Endothelial cell of umbilical vein (primary cell): Measurements from ENCODE around the gene LAD1. TPM values are rescaled to one million over a fixed set of nuclear protein-coding genes. Genes with fewer than 3 reads are reported as not detected.

Source experiments
- BruUV-seq: library from RNA; stranded (reverse); fragments of 400-500 nt; replicated peaks from 2 replicates; lab custom pipeline; 2021; lab: Mats Ljungman, UMichigan
- CTCF ChIA-PET: fragments of 300-600, 350-600 bp; sonication (Branson Sonifier 250); formaldehyde crosslinking; loops from one replicate; lab custom pipeline; 2021; ENCODE audit warnings: antibody characterized with exemption, inconsistent platforms; lab: Charles Lee
- POLR2A ChIA-PET: fragments of 300-600, 350-600 bp; sonication (Branson Sonifier 250); formaldehyde crosslinking; loops from one replicate; lab custom pipeline; 2021; ENCODE audit warnings: antibody characterized with exemption, inconsistent platforms; lab: Charles Lee
- DNase-seq: peaks from one replicate; pipeline ENCODE4 v3.0.0-alpha.2; 2011; ENCODE audit warnings: low read depth, low spot score
- FAIRE-seq: peaks from 2 replicates; lab custom pipeline; 2011; peaks lifted over from hg19 to GRCh38; lab: Jason Lieb, UNC
- H2AFZ ChIP-seq: 2 replicates; pipeline ENCODE4 v1.6.0; 2012; ENCODE audit warnings: low read depth, low read length, control low read depth, inconsistent platforms
- H3K27ac ChIP-seq: 2 replicates; pipeline ENCODE4 v1.5.1; 2011; ENCODE audit warnings: low read depth, mild to moderate bottlenecking, control low read depth, low read length, moderate library complexity; ENCODE audit not compliant: insufficient read depth
- H3K27me3 ChIP-seq, 2 experiments: 2 replicates each; pipeline versions ENCODE4 v1.6.0 to v1.6.1; 2011; ENCODE audit warnings: low read length in 2 of 2, mixed read lengths in 1 of 2; ENCODE audit not compliant: control insufficient read depth in 2 of 2, insufficient read depth in 2 of 2
- H3K36me3 ChIP-seq, 2 experiments: 2 replicates in 1 of 2; 3 replicates in 1 of 2; pipeline ENCODE4 v1.5.1; 2011; ENCODE audit warnings: low read length in 2 of 2, mild to moderate bottlenecking in 1 of 2, moderate library complexity in 1 of 2; ENCODE audit not compliant: control insufficient read depth in 2 of 2, insufficient read depth in 2 of 2; ENCODE audit errors: extremely low read depth in 1 of 2
- H3K4me1 ChIP-seq: 3 replicates; pipeline ENCODE4 v1.5.1; 2011; ENCODE audit warnings: mild to moderate bottlenecking, low read length; ENCODE audit not compliant: control insufficient read depth, insufficient read depth; ENCODE audit errors: extremely low read depth
- H3K4me2 ChIP-seq: 2 replicates; pipeline ENCODE4 v1.6.1; 2011; ENCODE audit warnings: low read length, control low read depth, mixed read lengths; ENCODE audit not compliant: insufficient read depth
- H3K4me3 ChIP-seq, 3 experiments: fragments of 200-600 bp in 1 of 3; sonication (generic), shearing (Covaris generic) in 1 of 3; replicated peaks in 1 of 3; 2 replicates each; pipeline ENCODE4 v1.5.1; 2011 to 2016; ENCODE audit warnings: control low read depth in 3 of 3, low read length in 3 of 3, mild to moderate bottlenecking in 2 of 3, inconsistent platforms in 1 of 3, low read depth in 1 of 3, moderate library complexity in 1 of 3; ENCODE audit not compliant: insufficient read depth in 1 of 3
- H3K79me2 ChIP-seq: 2 replicates; pipeline ENCODE4 v1.6.0; 2012; ENCODE audit warnings: low read length, inconsistent platforms; ENCODE audit not compliant: control insufficient read depth, insufficient read depth
- H3K9ac ChIP-seq: replicated peaks from 2 replicates; pipeline ENCODE3; 2011; ENCODE audit warnings: low read length, control low read depth; ENCODE audit not compliant: insufficient read depth; ENCODE audit errors: extremely low read depth
- H3K9me1 ChIP-seq: replicated peaks from 3 replicates; pipeline ENCODE4 v1.6.0; 2011; ENCODE audit warnings: mild to moderate bottlenecking, low read length; ENCODE audit not compliant: control insufficient read depth, insufficient read depth; ENCODE audit errors: extremely low read depth
- H3K9me3 ChIP-seq: replicated peaks from 2 replicates; pipeline ENCODE4 v1.5.1; 2012; ENCODE audit warnings: low read length, inconsistent platforms; ENCODE audit not compliant: control insufficient read depth, insufficient read depth
- H4K20me1 ChIP-seq: replicated peaks from 2 replicates; pipeline ENCODE3; 2011; ENCODE audit warnings: mild to moderate bottlenecking, low read length; ENCODE audit not compliant: control insufficient read depth, insufficient read depth; ENCODE audit errors: extremely low read depth
- CTCF ChIP-seq, 2 donors: IDR thresholded peaks; 1 replicate in 1 of 2; 2 replicates in 1 of 2; pipeline ENCODE4 v1.5.1; 2011; ENCODE audit warnings: low read length in 2 of 2, mild to moderate bottlenecking in 2 of 2, moderate library complexity in 2 of 2, control low read depth in 1 of 2, inconsistent platforms in 1 of 2, low read depth in 1 of 2; ENCODE audit not compliant: insufficient read depth in 1 of 2; ENCODE audit errors: extremely low read depth in 1 of 2
- EZH2 ChIP-seq: IDR thresholded peaks from 2 replicates; pipeline ENCODE4 v1.6.1; 2012; ENCODE audit warnings: borderline replicate concordance, low read depth, mild to moderate bottlenecking, moderate library complexity, low read length, inconsistent platforms; ENCODE audit not compliant: severe bottlenecking
- FOS ChIP-seq: IDR thresholded peaks from 2 replicates; pipeline ENCODE4 v1.6.1; 2011; ENCODE audit warnings: mild to moderate bottlenecking, low read length, moderate library complexity, borderline replicate concordance; ENCODE audit not compliant: insufficient read depth
- GATA2 ChIP-seq: IDR thresholded peaks from 2 replicates; pipeline ENCODE4 v1.7.0; 2011; ENCODE audit warnings: low read depth, mild to moderate bottlenecking, moderate library complexity, mixed read lengths, low read length; ENCODE audit not compliant: insufficient read length, insufficient read depth
- JUN ChIP-seq: IDR thresholded peaks from 2 replicates; pipeline ENCODE4 v1.6.1; 2011; ENCODE audit warnings: borderline replicate concordance, low read depth; ENCODE audit not compliant: insufficient read length, insufficient read depth
- MYC ChIP-seq: IDR thresholded peaks from one replicate; pipeline ENCODE4 v1.6.1; 2011; ENCODE audit warnings: mild to moderate bottlenecking, low read depth, low read length
- POLR2A ChIP-seq: IDR thresholded peaks from 2 replicates; pipeline ENCODE4 v1.6.1; 2012; ENCODE audit warnings: low read depth, mild to moderate bottlenecking, control low read depth, low read length
- POLR2AphosphoS5 ChIP-seq: IDR thresholded peaks from 2 replicates; pipeline ENCODE4 v1.6.1; 2012; ENCODE audit warnings: low read depth, mild to moderate bottlenecking, control low read depth, low read length, moderate library complexity; ENCODE audit not compliant: insufficient read depth
- dilution Hi-C: fragments of 300-500 bp; cut with MboI; formaldehyde crosslinking; loops from one replicate; pipeline ENCODE4 v1.15.0; 2019; ENCODE audit warnings: low sequenced_read_pairs; ENCODE audit not compliant: extremely low pct_ligation_motif_present
- intact Hi-C: fragments of 100-400 bp; cut with micrococcal nuclease; formaldehyde crosslinking; loops from one replicate; pipeline ENCODE4 v1.10.0; 2022
- polyA plus RNA-seq, 4 experiments: library from polyadenylated mRNA; depleted of rRNA in 3 of 4; stranded (reverse) in 3 of 4; unstranded in 1 of 4; fragments of >200 nt; gene quantifications; 2 replicates each; pipeline versions ENCODE4 v1.2.1 to v1.2.3, GENCODE V29; 2011 to 2012; ENCODE audit warnings: missing spikeins in 1 of 4
- total RNA-seq: library from RNA; stranded (reverse); gene quantifications from 2 replicates; pipeline ENCODE4 v1.2.3, GENCODE V29; 2021
- TF ChIP-seq, protein P1 (sequence below): IDR thresholded peaks from 2 replicates; pipeline ENCODE4 v1.6.1; 2011; ENCODE audit not compliant: insufficient read depth, insufficient read length

LAD1 gene
- total and polyA plus RNA-seq, 2 donors (not counting 3 experiments of a cell fraction or from before 2014, with no cell fraction given), result not detected

- peak; percentile 78 for FAIRE-seq
- H3K27ac ChIP-seq, result no peak overlapping the region
- H3K36me3 ChIP-seq, result no peaks in the 10 kb centered on the region
- TF ChIP-seq GATA2, result no peak
- peak; percentile 91 to 98 for TF ChIP-seq CTCF (IDR thresholded peaks at IDR 0.05; ENCODE audit: extremely low read depth in 1 of 2, insufficient read depth in 1 of 2, low read depth in 1 of 2, low read length in 2 of 2)
- H4K20me1 ChIP-seq, result no peaks in the 10 kb centered on the region
- peaks cover 7 to 8% of the 10 kb centered on the region in 2 experiments for H3K27me3 ChIP-seq
- H3K4me3 ChIP-seq, result no peak overlapping the region
- H3K4me1 ChIP-seq, result no peaks in the 10 kb centered on the region
- H3K79me2 ChIP-seq, result no peaks in the 10 kb centered on the region
- intact Hi-C loops (loop anchor here (1.0 kb wide), 1 partner anchor 60 kb away; no protein-coding TSS in a partner anchor), dilution Hi-C loops (no loop called here)
- H3K9me3 ChIP-seq, result no peaks in the 10 kb centered on the region
- no TSS peak for BruUV-seq
- ChIA-PET CTCF (interaction anchor here (1.1 to 1.6 kb wide), 6 partner anchors 10 to 154 kb away, joined by 3 to 14 read pairs (median 6); no protein-coding TSS in a partner anchor), POLR2A (no interaction called here)
- H3K4me2 ChIP-seq, result no peak overlapping the region
- no peaks in the 10 kb centered on the region for H3K9me1 ChIP-seq
- no peak overlapping the region for H2AFZ ChIP-seq
- H3K9ac ChIP-seq, result no peak overlapping the region
- DNase-seq, result peak; percentile 52
Measured at GRCh38 chr1:201408176-201408833, 9.2 kb upstream of the LAD1 start.

- FAIRE-seq (no peak), DNase-seq (no peak)
- BruUV-seq, result no TSS peak
- ChIA-PET CTCF (interaction anchor here (0.7 to 1.7 kb wide), 8 partner anchors 12 to 152 kb away, joined by 3 to 6 read pairs (median 4); no protein-coding TSS in a partner anchor), POLR2A (no interaction called here)
- no peaks in the 10 kb centered on the region for H4K20me1 ChIP-seq
- H3K27ac ChIP-seq, result no peak overlapping the region
- H3K9ac ChIP-seq, result no peak overlapping the region
- H3K27me3 ChIP-seq, result peaks cover 9 to 11% of the 10 kb centered on the region in 2 experiments
- H3K4me1 ChIP-seq, result no peaks in the 10 kb centered on the region
- dilution Hi-C loops (no loop called here), intact Hi-C loops (no loop called here)
- TF ChIP-seq GATA2, result no peak
- TF ChIP-seq FOS, result no peak
- TF ChIP-seq, protein P1, sequence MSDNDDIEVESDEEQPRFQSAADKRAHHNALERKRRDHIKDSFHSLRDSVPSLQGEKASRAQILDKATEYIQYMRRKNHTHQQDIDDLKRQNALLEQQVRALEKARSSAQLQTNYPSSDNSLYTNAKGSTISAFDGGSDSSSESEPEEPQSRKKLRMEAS, result no peak
- no peak for TF ChIP-seq EZH2
- no peak for TF ChIP-seq JUN
- no peak for TF ChIP-seq MYC
- TF ChIP-seq CTCF (IDR thresholded peaks at IDR 0.05; ENCODE audit: extremely low read depth in 1 of 2, insufficient read depth in 1 of 2, low read depth in 1 of 2, low read length in 2 of 2), result no peak
- TF ChIP-seq POLR2A, result no peak
- no peak for TF ChIP-seq POLR2AphosphoS5
- no peak overlapping the region for H3K4me3 ChIP-seq
- no peaks in the 10 kb centered on the region for H3K9me3 ChIP-seq
- no peak overlapping the region for H2AFZ ChIP-seq
- H3K4me2 ChIP-seq, result no peak overlapping the region
- H3K9me1 ChIP-seq, result no peaks in the 10 kb centered on the region
- H3K36me3 ChIP-seq, result no peaks in the 10 kb centered on the region
- H3K79me2 ChIP-seq, result no peaks in the 10 kb centered on the region
Measured at GRCh38 chr1:201406831-201407406, 7.8 kb upstream of the LAD1 start.
